ENCODE measurements around the gene BRD8.
A peak's percentile ranks its signal among the peaks of the same experiment; 100 is the strongest.
"Not testable (repeated sequence)": the region's sequence is repeated elsewhere in the genome, so short reads cannot be mapped to it uniquely, and the experiment has no call there.

The BRD8 gene, protein sequence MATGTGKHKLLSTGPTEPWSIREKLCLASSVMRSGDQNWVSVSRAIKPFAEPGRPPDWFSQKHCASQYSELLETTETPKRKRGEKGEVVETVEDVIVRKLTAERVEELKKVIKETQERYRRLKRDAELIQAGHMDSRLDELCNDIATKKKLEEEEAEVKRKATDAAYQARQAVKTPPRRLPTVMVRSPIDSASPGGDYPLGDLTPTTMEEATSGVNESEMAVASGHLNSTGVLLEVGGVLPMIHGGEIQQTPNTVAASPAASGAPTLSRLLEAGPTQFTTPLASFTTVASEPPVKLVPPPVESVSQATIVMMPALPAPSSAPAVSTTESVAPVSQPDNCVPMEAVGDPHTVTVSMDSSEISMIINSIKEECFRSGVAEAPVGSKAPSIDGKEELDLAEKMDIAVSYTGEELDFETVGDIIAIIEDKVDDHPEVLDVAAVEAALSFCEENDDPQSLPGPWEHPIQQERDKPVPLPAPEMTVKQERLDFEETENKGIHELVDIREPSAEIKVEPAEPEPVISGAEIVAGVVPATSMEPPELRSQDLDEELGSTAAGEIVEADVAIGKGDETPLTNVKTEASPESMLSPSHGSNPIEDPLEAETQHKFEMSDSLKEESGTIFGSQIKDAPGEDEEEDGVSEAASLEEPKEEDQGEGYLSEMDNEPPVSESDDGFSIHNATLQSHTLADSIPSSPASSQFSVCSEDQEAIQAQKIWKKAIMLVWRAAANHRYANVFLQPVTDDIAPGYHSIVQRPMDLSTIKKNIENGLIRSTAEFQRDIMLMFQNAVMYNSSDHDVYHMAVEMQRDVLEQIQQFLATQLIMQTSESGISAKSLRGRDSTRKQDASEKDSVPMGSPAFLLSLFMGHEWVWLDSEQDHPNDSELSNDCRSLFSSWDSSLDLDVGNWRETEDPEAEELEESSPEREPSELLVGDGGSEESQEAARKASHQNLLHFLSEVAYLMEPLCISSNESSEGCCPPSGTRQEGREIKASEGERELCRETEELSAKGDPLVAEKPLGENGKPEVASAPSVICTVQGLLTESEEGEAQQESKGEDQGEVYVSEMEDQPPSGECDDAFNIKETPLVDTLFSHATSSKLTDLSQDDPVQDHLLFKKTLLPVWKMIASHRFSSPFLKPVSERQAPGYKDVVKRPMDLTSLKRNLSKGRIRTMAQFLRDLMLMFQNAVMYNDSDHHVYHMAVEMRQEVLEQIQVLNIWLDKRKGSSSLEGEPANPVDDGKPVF

DNA sequence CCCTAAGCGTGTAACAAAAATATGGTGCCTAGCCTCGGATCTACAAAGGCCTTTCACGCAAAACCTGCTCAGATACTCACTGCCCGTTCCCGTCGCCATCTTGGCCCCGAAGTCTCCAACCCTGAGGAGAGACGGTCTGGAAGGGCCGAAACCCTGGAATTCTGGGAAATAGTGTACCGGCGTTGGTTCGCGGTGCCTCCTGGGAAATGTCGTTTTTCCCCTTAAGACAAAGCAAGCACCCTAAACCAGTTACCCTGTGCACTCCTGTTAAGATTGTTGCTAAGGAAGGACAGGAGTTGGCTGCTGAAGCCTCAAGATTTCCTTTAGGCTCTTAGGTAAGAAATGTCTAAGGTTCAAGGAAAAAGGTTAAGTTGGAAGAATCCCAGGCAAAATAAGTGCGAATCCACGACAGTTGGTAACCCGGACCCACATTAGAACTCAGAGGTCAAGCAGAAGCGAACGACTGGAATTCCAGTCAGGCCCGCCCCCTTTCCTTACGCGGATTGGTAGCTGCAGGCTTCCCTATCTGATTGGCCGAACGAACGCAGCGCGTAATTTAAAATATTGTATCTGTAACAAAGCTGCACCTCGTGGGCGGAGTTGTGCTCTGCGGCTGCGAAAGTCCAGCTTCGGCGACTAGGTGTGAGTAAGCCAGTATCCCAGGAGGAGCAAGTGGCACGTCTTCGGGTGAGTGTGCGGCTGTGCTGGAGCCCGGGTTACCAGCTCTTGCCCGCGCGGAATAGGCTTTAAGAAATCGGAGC lies at the start of gene BRD8, which contains the start of gene KIF20A:
Gene BRD8, minus strand, starts transcription at position 115 of the 761 bp plus-strand sequence. Its CDS starts 16 bp downstream, at position 99.
Gene KIF20A, plus strand, starts transcription at position 597 of the 761 bp plus-strand sequence. CDS start 569 bp downstream, outside the sequence.
- peak; percentile 96 to 98 (median 96) for DNase-seq

DNA sequence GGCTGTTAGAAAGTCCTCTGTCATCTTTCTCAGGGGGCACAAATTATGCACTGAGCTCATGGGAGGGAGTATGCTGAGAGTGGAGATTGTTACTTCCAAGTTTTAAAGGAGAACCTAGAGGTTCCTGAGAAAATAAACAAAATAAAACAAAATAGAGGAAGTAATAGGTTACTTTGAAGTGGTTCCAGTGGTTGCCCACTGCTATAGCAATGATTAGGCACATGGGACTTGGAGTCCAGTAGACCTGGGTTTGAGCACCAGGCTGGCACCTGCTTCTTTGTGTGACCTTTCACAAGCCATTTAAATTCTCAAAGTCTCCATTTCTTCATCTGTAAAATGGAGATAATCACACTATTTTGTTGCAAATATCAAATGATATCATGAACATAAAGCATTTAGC lies 48.5 kb upstream of the BRD8 start:
- DNase-seq: no peak

DNA sequence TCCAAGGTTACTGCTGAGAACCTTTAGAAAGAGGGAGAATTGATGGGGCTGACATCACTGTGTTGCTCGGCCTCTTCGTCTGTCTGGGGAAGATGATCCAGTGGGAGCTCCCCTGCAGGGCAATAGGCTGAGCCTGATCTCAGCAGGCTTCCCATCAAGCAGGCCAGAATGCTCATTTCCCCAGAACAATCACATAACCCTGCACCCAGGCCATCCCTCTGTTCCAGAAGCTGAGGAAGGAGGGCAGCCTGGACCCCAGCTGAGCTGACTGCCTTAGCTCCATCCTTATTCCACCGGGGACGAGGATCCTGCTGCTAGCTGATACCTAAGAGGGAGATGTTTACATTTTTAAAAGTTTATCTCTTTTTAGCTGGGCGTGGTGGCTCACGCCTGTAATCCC lies 46.3 kb upstream of the BRD8 start:
- DNase-seq: no peak

DNA sequence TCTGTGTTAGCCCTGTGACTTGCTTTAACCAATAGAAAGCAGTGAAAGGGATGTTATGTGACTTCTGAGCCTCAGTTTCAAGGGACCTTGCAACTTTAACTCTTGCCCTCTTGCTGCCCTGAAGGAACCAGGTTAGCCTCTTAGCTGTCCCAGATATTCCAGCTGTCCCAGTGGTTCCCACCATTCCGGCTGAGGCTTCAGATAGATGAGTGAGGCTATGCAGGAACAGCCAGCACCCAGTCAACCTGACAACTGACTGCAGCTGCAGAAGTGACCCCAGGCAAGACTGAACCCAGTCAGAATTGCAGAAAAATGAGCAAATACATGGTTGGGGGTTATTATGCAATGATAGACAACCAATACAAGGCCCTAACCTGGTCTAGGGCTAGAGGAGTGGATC lies 45.1 kb upstream of the BRD8 start:
- no peak for DNase-seq

DNA sequence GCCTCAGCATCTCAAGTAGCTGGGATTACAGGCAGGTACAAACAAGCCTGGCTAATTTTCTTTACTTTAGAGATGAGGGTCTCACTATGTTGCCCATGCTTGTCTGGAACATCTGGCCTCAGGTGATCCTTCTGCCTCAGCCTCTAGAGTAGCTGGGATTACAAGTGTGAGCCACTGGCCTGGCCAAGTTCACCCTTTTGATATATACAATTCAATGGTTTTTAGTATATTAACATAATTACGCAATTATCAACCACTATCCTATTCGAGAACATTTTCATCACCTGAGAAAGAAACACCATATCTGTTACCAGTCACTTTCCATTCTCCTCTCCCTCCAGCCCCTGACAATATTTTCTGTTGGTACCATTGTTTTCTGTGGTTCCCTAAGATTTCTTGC lies 38.4 kb upstream of the BRD8 start:
- no peak for DNase-seq

DNA sequence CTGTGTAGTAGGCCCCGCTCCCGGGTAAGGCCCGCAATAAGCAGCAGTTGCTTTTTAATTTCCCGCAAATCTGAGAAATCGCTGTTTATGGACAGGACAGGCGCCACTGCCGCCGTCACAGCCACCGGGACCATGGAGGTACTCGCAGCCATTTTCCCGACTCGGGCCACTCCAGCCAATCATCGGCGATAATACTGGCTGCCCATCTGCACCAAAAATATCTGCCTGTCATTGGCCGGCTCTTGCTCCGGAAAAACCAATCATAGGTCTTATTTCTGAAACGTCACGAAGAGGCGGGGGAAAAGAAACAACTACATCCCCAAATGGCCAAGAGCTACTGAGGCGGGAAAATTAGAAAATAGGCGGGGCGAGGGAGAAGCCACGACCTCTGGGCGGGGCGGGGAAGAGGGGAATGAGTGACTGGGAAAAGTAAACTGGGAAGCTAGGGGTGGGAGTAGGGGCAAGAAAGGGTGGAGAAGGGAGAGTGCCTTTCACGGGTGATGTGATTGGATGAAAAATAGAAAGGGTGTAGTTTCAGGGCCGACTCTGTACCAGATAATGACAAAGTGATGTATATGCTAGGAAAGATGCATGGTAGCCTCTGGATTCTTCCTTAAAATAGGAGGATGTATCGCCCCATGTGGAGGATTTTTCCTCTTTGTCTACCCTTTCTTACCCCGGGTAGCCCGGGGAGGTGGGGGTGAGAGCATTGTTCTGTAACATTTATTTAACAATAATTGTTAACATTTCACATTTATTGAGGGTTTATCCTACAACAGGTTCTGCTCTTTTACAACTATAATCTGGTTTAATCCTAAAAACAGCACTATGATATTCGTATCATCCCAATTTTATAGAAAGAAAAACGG lies 35.0 kb upstream of the BRD8 start, which contains the start of gene CDC23:
Gene CDC23, minus strand, starts transcription at position 163 of the 869 bp plus-strand sequence. Its CDS starts 11 bp downstream, at position 152.
- peak; percentile 94 to 99 (median 98) for DNase-seq

DNA sequence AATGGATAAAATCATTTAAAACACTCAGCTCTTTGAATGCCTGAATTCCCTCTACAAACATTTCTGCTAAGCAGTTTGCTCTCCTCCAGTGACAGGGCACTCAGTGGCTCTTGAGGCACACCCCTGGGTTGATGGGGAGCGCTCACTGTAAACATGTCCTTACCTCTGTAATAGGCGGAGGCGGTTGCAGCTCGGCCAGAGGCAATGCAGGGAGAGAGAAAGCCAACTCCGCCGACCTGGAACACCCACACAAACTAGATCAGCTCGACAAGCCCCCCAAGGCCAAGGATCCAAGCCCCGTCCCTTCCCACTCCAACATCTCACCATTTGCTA lies 34.4 kb upstream of the BRD8 start:
- no peak for DNase-seq

DNA sequence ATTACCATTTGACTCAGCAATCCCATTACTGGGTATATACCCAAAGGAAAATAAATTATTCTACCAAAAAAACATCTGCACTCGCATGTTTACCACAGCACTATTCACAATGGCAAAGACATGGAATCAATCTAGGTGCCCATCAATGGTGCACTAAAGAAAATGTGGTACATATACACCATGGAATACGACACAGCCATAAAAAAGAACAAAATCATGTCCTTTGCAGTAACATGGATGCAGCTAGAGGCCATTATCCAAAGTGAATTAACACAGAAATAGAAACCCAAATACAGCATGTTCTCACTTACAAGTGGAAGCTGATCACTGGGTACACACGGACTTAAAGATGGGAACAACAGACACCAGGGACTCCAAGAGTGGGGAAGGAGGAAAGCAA lies 32.6 kb upstream of the BRD8 start:
- DNase-seq: no peak

DNA sequence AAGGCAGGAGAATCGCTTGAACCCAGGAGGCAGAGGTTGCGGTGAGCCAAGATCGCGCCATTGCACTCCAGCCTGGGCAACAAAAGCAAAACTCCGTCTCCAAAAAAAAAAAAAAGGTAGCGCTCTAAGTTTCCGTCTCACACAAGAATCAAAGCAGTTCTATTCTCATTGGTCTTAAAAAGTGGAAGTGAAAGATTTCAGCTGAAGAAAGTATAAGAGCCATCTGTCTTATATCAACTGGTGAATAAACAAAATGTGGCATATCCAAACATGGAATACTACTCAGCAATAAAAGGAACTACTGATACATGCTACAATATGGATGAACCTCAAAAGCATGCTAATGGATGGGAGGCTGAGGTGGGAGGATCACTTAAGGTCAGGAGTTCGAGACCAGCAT lies 15.4 kb upstream of the BRD8 start:
- DNase-seq: not testable (repeated sequence)

DNA sequence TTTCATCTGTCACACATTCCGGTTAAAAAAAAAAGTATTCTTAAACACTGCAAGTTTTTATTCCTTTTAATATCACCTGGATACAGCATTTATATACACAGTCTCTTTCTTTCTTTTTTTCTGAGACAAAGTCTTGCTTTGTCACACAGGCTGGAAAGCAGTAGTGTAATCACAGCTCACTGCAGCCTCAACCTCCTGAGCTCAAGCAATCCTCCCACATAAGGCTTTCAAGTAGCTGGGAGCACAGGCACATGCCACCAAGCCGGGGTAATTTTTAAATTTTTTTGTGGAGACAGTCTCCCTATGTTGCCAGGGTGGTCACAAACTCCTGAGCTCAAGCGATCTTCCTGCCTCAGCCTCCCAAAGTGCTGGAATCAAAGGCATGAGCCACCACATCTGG lies 14.4 kb upstream of the BRD8 start:
- no peak for DNase-seq

DNA sequence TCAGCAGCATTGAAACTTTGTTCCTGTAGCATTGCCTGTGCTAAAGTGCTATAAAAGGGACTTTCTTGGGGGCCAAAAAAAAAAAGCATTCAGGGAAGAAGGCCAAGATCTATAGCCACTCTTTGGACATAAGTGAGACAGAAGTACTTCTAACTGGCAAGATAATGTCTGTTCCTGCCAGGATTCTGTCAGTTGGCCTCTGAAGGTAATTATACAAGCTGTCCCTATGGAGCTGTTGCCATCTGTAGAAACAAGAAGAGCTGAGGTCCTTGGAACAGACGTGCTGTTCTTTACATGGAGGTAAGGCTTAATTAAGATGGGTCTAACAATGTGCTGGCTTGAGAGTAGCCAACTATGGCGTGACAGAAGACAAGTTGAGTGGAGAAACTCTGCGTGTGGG lies 10.2 kb upstream of the BRD8 start:
- DNase-seq: peak in 1 of 3 experiments; percentile 3

DNA sequence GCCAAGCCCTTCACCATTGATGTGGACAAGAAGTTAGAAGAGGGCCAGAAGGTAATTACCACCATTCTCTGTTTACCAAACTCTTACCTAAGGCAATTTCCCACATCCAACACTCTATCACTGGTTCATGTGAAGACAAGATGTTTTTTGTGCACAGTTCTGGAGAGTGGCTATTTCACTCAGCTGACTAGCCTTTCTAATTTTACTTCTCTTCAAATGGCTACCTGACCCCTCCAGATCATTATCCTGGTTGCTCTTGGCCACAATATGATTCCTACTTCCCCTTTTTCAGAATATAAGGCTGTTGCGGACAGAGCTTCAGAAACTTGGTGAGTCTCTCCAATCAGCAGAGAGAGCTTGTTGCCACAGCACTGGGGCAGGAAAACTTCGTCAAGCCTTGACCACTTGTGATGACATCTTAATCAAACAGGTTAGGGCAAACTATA lies 7.6 kb upstream of the BRD8 start:
- no peak for DNase-seq

DNA sequence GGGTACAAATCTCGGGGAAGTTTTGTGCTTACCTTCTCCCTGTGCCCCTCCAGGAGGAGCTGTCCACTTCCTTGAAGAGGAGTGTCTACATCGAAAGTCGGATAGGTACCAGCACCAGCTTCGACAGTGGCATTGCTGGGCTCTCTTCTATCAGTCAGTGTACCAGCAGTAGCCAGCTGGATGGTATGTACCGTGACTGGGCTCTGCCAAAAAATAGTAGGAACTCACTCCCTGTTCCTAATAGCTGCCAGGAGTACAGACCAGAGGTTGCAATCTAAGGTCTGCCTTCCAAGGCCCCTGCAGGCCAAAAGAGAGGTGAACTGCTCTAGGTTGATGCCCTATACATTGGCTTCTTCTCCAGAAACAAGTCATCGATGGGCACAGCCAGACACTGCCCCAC lies 4.4 kb upstream of the BRD8 start:
- DNase-seq: no peak

DNA sequence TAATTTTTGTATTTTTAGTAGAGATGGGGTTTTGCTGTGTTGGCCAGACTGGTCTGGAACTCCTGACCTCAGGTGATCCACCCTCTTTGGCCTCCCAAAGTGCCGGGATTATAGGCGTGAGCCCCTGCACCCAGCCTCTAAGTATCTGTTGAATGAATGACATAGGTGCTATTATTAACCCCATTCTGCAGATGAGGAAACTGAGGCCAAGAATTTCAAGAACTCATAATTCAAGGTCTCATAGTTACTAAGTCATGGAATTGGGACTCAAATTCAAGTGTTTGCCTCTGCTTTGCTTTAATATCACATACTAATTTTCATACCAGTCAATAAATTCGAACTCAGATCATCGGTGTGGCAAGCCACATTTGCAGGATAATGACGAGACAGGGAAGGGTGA lies 2.4 kb upstream of the BRD8 start:
- no peak for DNase-seq

DNA sequence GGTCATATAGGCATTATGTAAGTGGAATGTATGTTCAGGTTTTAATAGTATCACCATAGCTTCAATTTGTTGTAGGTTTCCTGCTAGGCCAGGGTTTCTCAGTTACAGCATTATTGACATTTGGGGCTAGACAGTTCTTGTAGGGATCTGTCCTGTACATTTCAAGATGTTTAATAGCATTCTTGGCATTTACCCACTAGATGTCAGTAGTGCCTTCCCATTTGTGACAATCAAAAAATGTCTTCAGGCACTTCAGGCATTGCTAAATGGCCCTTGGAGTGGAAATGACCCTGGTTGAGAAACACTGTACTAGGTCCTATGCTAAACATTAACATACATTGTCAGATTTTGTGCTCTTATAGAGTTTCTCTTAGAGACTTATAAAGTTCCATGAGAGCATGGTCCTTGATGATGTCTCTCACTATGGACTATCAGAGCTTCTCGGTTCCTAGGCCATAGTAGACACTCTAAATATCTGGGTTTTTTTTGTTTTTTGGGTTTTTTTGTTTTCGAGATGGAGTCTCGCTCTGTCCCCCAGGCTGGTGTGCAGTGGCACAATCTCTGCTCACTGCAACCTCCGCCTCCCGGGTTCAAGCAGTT lies 1.9 kb upstream of the BRD8 start:
- DNase-seq: peak; percentile 16 to 74 (median 72)

DNA sequence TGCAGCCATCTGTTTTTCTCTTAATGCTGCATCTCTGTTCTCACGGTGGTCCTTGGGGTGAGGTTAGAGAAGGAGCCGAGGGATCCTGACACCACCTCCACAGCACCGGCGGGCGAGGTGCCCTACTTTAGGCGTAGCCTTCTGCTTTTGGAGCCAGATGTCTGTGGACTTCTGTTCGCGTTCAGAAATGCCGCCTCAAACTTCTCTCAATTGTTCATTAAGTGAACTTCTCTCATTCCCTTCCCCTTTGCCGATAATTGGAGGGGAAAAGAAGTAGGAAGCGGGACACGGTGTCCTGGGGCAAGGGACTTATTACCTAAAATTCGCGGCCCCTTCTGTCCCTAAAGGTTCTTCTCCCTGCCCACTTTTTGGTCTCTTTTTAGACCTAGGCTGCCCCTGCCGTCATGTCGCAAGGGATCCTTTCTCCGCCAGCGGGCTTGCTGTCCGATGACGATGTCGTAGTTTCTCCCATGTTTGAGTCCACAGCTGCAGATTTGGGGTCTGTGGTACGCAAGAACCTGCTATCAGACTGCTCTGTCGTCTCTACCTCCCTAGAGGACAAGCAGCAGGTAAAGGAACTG lies 937 bp upstream of the BRD8 start:
- DNase-seq: peak in 1 of 3 experiments; percentile 44

DNA sequence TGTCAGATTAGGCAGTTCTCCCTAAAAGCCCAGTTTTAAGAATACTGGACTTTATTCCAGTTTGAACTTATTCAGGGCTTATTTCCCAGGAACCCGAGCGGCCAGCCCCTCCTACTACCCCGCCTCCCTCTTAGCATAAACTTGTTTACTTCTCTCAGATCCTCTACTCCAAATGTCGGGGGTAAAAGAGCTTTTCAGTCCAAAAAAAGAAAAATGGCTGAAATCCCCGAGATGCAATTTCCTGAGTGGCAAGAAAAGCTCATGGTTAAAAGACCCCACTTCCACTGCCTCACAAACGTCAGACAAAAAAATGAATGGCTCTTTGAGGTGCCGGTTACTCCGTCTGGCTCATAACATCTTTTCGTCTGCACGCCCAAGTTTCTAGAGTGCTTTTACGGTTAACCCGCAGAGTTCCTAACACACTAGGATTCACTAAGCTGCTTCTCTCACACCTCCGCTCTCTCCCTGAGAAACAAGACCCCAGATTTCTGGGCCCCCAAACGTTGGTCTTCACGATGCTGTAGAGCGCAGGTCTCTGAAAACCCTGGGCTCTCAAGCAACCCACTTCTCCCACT lies 402 bp downstream of the BRD8 start:
- DNase-seq: peak in 2 of 3 experiments; percentile 39 to 42

DNA sequence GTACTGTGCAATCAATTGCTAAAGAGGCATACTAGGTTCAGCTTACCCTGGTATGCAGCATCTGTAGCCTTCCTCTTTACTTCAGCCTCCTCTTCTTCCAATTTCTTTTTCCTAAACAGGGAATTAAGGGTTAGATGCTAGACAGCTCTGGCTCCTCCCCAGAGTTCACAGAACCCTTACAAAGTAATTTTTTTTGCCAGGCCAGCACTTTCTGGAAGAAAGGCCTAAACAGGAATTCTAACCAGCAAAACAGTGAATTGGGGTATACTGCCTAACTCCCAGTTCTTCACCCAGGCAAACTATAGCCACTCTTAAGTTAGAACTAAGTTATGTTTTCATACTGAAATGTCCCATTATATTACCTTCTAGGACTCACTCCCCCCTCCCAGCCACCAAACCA lies 8.1 kb downstream of the BRD8 start:
- DNase-seq: no peak

DNA sequence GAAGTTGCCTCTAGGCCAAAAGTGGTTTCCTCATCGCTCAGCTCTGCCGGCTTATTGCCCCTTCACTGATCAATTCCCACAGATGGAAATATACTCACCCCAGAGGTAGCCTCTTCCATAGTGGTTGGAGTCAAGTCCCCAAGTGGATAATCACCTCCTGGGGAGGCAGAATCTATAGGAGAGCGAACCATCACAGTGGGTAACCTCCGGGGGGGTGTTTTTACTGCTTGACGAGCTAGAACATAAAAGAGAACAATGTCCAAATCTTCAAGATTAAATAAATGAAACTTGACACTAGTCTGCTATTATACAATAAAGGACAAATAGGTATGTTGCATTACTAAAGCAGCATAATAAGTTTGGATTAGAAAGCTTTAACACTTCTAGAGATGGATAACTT lies 9.3 kb downstream of the BRD8 start:
- no peak for DNase-seq

DNA sequence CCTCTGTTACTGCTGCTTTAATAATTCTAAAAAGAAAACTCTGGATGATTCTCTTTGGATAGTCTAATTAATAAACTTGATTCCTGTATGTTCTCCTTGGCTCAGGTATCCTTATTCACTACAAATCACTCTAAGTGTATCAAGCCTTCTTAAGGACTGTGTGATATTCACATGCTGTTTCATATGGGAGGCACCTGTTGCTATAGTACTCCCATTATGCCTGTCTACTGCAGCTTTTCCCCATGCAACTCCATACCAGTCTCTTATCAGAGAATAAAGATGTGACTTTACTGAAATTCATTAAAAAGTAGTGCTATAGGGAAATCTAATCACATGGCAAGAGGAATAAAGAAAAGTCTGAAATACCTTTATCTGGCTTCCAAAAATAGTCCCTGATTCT lies 14.7 kb downstream of the BRD8 start:
- DNase-seq: no peak
